PC-3 (cell line): ENCODE data around the gene GALR1. TPM values are rescaled to one million over a fixed set of nuclear protein-coding genes. Genes with fewer than 3 reads are reported as not detected.

Source experiments
- ATAC-seq: fragments of 200-7000 bp; cut with Tn5 transposase; 2 replicates; pipeline ENCODE4 v1.9.1; 2020; ENCODE audit warnings: mild to moderate bottlenecking, moderate library complexity
- BruUV-seq: library from RNA; stranded (reverse); fragments of 400-500 nt; replicated peaks from 2 replicates; lab custom pipeline; 2021; lab: Mats Ljungman, UMichigan
- CTCF ChIA-PET: fragments of 300-600 bp; sonication (Branson Sonifier 250); formaldehyde crosslinking; loops from one replicate; lab custom pipeline; 2022; ENCODE audit warnings: antibody characterized with exemption; lab: Charles Lee
- POLR2A ChIA-PET: fragments of 300-600 bp; sonication (Branson Sonifier 250); formaldehyde crosslinking; loops from one replicate; lab custom pipeline; 2022; ENCODE audit warnings: antibody characterized with exemption; ENCODE audit not compliant: unreplicated experiment; lab: Charles Lee
- DNase-seq: peaks from one replicate; pipeline ENCODE4 v3.0.0-alpha.2; 2015
- H2AFZ ChIP-seq: fragments of 300-600 bp; sonication (generic); 2 replicates; pipeline ENCODE4 v1.6.0; 2016; ENCODE audit warnings: antibody characterized with exemption, low read length
- H3F3A ChIP-seq: fragments of 300-600 bp; sonication (generic); one replicate; pipeline ENCODE4 v1.6.0; 2017; ENCODE audit warnings: antibody characterized with exemption, low read length, control low read depth, mild to moderate bottlenecking; ENCODE audit not compliant: unreplicated experiment
- H3K27ac ChIP-seq: fragments of 300-600 bp; sonication (generic); 2 replicates; pipeline ENCODE4 v1.5.1; 2016; ENCODE audit warnings: mild to moderate bottlenecking, low read length
- H3K27me3 ChIP-seq: fragments of 300-600 bp; sonication (generic); 2 replicates; pipeline ENCODE4 v1.6.1; 2016; ENCODE audit warnings: low read length, mixed read lengths
- H3K36me3 ChIP-seq: fragments of 300-600 bp; sonication (generic); 2 replicates; pipeline ENCODE4 v1.6.1; 2016; ENCODE audit warnings: low read depth, mixed run types, low read length, mixed read lengths
- H3K4me1 ChIP-seq: fragments of 300-600 bp; sonication (generic); 2 replicates; pipeline ENCODE4 v1.5.1; 2016; ENCODE audit warnings: low read length; ENCODE audit not compliant: insufficient read depth
- H3K4me2 ChIP-seq: fragments of 300-600 bp; sonication (generic); 2 replicates; pipeline ENCODE4 v1.6.0; 2016; ENCODE audit warnings: low read length
- H3K4me3 ChIP-seq: fragments of 300-600 bp; sonication (generic); 2 replicates; pipeline ENCODE4 v1.5.1; 2016; ENCODE audit warnings: mild to moderate bottlenecking, low read length, mixed read lengths
- H3K79me2 ChIP-seq: fragments of 300-600 bp; sonication (generic); 2 replicates; pipeline ENCODE4 v1.6.1; 2017; ENCODE audit warnings: low read length, mixed read lengths
- H3K9ac ChIP-seq: fragments of 300-600 bp; sonication (generic); 2 replicates; pipeline ENCODE4 v1.6.0; 2016; ENCODE audit warnings: mild to moderate bottlenecking, low read length
- H3K9me2 ChIP-seq: fragments of 300-600 bp; sonication (generic); replicated peaks from 2 replicates; pipeline ENCODE4 v1.6.1; 2016; ENCODE audit warnings: mixed run types, low read length, mixed read lengths
- H3K9me3 ChIP-seq: fragments of 300-600 bp; sonication (generic); 2 replicates; pipeline ENCODE4 v1.6.1; 2016; ENCODE audit warnings: low read length, mixed read lengths
- H4K20me1 ChIP-seq: fragments of 300-600 bp; sonication (generic); 2 replicates; pipeline ENCODE4 v1.6.1; 2016; ENCODE audit warnings: low read length, mixed read lengths
- EZH2 ChIP-seq: fragments of 300-600 bp; sonication (generic); IDR thresholded peaks from one replicate; pipeline ENCODE4 v1.6.1; 2017; ENCODE audit warnings: antibody characterized with exemption, mild to moderate bottlenecking, low read length; ENCODE audit not compliant: unreplicated experiment
- EZH2phosphoT487 ChIP-seq: fragments of 300-600 bp; sonication (generic); IDR thresholded peaks from 2 replicates; pipeline ENCODE4 v1.6.1; 2018; ENCODE audit warnings: mild to moderate bottlenecking, antibody characterized with exemption, low read length, borderline replicate concordance
- intact Hi-C: fragments of 100-400 bp; cut with micrococcal nuclease; formaldehyde crosslinking; loops from 2 replicates; pipeline ENCODE4 v1.9.0; 2023
- total RNA-seq: library from RNA; depleted of rRNA; stranded (reverse); fragments of >200 nt; gene quantifications from 2 replicates; pipeline ENCODE4 v1.2.3, GENCODE V29; 2014
- TF ChIP-seq, protein P1 (sequence below): fragments of 300-600 bp; sonication (generic); conservative IDR thresholded peaks from 2 replicates; pipeline ENCODE4 v1.5.1; 2017; ENCODE audit warnings: antibody characterized with exemption, low read depth, mild to moderate bottlenecking, low read length

GALR1 gene
- total RNA-seq, 1 experiment from 2014 or later: not detected

GRCh38 chr18:77223221-77223639 lies 26.4 kb upstream of the GALR1 start:
- no peaks in the 10 kb centered on the region for H4K20me1 ChIP-seq
- peak overlapping the region; percentile 35 for H3K27ac ChIP-seq
- H3K27me3 ChIP-seq: peaks cover 14% of the 10 kb centered on the region; the same call in 1 of the 2 replicates
- DNase-seq: peak; percentile 50
- BruUV-seq: no TSS peak
- no peak overlapping the region; the same call in 1 of the 2 replicates for H3K9ac ChIP-seq
- no peaks in the 10 kb centered on the region for H3F3A ChIP-seq
- H2AFZ ChIP-seq: no peak overlapping the region; the same call in 1 of the 2 replicates
- ATAC-seq: peak; percentile 67
- no peaks in the 10 kb centered on the region for H3K9me2 ChIP-seq
- ChIA-PET CTCF (no interaction called here), POLR2A (interaction anchor here (0.5 to 0.6 kb wide), 2 partner anchors 14 to 102 kb away, joined by 3 to 4 read pairs; no protein-coding TSS in a partner anchor)
- H3K36me3 ChIP-seq: no peaks in the 10 kb centered on the region
- no peaks in the 10 kb centered on the region for H3K79me2 ChIP-seq
- H3K4me1 ChIP-seq: peaks cover 16% of the 10 kb centered on the region
- TF ChIP-seq, protein P1, sequence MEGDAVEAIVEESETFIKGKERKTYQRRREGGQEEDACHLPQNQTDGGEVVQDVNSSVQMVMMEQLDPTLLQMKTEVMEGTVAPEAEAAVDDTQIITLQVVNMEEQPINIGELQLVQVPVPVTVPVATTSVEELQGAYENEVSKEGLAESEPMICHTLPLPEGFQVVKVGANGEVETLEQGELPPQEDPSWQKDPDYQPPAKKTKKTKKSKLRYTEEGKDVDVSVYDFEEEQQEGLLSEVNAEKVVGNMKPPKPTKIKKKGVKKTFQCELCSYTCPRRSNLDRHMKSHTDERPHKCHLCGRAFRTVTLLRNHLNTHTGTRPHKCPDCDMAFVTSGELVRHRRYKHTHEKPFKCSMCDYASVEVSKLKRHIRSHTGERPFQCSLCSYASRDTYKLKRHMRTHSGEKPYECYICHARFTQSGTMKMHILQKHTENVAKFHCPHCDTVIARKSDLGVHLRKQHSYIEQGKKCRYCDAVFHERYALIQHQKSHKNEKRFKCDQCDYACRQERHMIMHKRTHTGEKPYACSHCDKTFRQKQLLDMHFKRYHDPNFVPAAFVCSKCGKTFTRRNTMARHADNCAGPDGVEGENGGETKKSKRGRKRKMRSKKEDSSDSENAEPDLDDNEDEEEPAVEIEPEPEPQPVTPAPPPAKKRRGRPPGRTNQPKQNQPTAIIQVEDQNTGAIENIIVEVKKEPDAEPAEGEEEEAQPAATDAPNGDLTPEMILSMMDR: no peak
- TF ChIP-seq EZH2 (no peak), EZH2phosphoT487 (no peak)
- H3K4me3 ChIP-seq: no peak overlapping the region
- H3K9me3 ChIP-seq: no peaks in the 10 kb centered on the region
- intact Hi-C loops: no loop called here
- peak overlapping the region; percentile 52 for H3K4me2 ChIP-seq

- ATAC-seq (peak; percentile 63), DNase-seq (peak; percentile 63)
- no peak for TF ChIP-seq EZH2
- TF ChIP-seq, protein P1: no peak
- Histone ChIP-seq H3K79me2 (no peaks in the 10 kb centered on the region), H3K9me2 (no peaks in the 10 kb centered on the region), H2AFZ (no peak overlapping the region), H3F3A (no peaks in the 10 kb centered on the region), H3K4me1 (peaks cover 16% of the 10 kb centered on the region), H3K27ac (peak overlapping the region; percentile 35), H3K36me3 (no peaks in the 10 kb centered on the region), H3K9ac (no peak overlapping the region), H3K27me3 (peaks cover 18% of the 10 kb centered on the region; the same call in 1 of the 2 replicates), H3K4me2 (peak overlapping the region; percentile 52), H3K9me3 (no peaks in the 10 kb centered on the region), H4K20me1 (no peaks in the 10 kb centered on the region), H3K4me3 (no peak overlapping the region)
- ChIA-PET POLR2A (interaction anchor here (0.5 to 0.6 kb wide), 3 partner anchors 14 to 252 kb away, joined by 3 to 22 read pairs (median 4); no protein-coding TSS in a partner anchor), CTCF (interaction anchor here (0.7 kb wide), 1 partner anchor 92 kb away, joined by 6 read pairs; no protein-coding TSS in a partner anchor)
- no TSS peak for BruUV-seq
- intact Hi-C loops: no loop called here
Measured at GRCh38 chr18:77223653-77224052, 26.0 kb upstream of the GALR1 start.

DNA sequence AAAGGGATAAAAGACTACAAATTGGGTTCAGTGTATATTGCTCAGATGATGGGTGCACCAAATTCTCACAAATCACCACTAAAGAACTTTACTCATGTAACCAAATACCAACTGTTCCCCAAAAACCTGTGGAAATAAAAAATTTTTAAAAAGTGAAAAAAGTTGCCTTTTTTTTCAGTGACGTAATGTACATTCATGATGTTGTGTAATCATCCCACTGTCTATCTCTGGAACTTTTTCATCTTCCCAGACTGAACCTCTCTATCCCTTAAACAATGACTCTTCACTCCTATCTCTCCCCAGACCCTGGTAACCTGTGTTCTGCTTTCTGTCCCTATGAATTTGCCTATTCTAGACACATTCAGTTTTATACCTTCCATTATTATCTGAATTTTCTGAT lies 19.0 kb upstream of the GALR1 start:
- no peaks in the 10 kb centered on the region for H3K36me3 ChIP-seq
- POLR2A ChIA-PET: no interaction called here
- peaks cover 36% of the 10 kb centered on the region for H3K27me3 ChIP-seq
- H2AFZ ChIP-seq: no peak overlapping the region
- no peaks in the 10 kb centered on the region for H3K4me1 ChIP-seq
- no TSS peak for BruUV-seq
- intact Hi-C loops: no loop called here
- no peak overlapping the region for H3K4me3 ChIP-seq
- no peaks in the 10 kb centered on the region for H3K9me2 ChIP-seq
- H3K4me2 ChIP-seq: no peak overlapping the region
- H3K79me2 ChIP-seq: no peaks in the 10 kb centered on the region
- no peaks in the 10 kb centered on the region for H3K9me3 ChIP-seq
- no peak for ATAC-seq
- H3K9ac ChIP-seq: no peak overlapping the region
- no peaks in the 10 kb centered on the region for H3F3A ChIP-seq
- no peaks in the 10 kb centered on the region for H4K20me1 ChIP-seq
- DNase-seq: no peak
- H3K27ac ChIP-seq: no peak overlapping the region
- CTCF ChIA-PET: no interaction called here
- TF ChIP-seq, protein P1: no peak
